ENCODE results near the gene SLC25A33. TPM values are rescaled to one million over a fixed set of nuclear protein-coding genes. Genes with fewer than 3 reads are reported as not detected.
A peak's percentile ranks its signal among the peaks of the same experiment; 100 is the strongest.

The SLC25A33 gene
- total RNA-seq, 1 experiment from 2014 or later: 11.2 TPM

- no peak for DNase-seq (ENCODE audit: low read depth)
Observed at GRCh38 chr1:9586147-9586766, 47.0 kb downstream of the SLC25A33 start.

GRCh38 chr1:9588551-9589143, 49.4 kb downstream of the SLC25A33 start, which contains the start of gene TMEM201:
Gene TMEM201, plus strand, starts transcription at chr1:9588911. Its CDS starts 20 bp downstream, at chr1:9588931.
- DNase-seq (ENCODE audit: low read depth): peak; percentile 79

GRCh38 chr1:9589144-9589718, 50.0 kb downstream of the SLC25A33 start:
- DNase-seq (ENCODE audit: low read depth): peak; percentile 24

- DNase-seq (ENCODE audit: low read depth): peak; percentile 52
Observed at GRCh38 chr1:9589719-9590157, 50.5 kb downstream of the SLC25A33 start.

- no peak for DNase-seq (ENCODE audit: low read depth)
Observed at GRCh38 chr1:9590201-9590600, 50.9 kb downstream of the SLC25A33 start.

- DNase-seq (ENCODE audit: low read depth): no peak
Observed at GRCh38 chr1:9590945-9591668, 51.8 kb downstream of the SLC25A33 start.

GRCh38 chr1:9591669-9592509, 52.6 kb downstream of the SLC25A33 start:
- DNase-seq (ENCODE audit: low read depth): no peak

- no peak for DNase-seq (ENCODE audit: low read depth)
Observed at GRCh38 chr1:9592510-9593075, 53.3 kb downstream of the SLC25A33 start.

- no peak for DNase-seq (ENCODE audit: low read depth)
Observed at GRCh38 chr1:9593147-9593491, 53.9 kb downstream of the SLC25A33 start.

- DNase-seq (ENCODE audit: low read depth): peak; percentile 71
Observed at GRCh38 chr1:9593492-9594465, 54.5 kb downstream of the SLC25A33 start.

- no peak for DNase-seq (ENCODE audit: low read depth)
Observed at GRCh38 chr1:9594471-9595155, 55.3 kb downstream of the SLC25A33 start.

- no peak for DNase-seq (ENCODE audit: low read depth)
Observed at GRCh38 chr1:9595156-9595967, 56.1 kb downstream of the SLC25A33 start.

- no peak for DNase-seq (ENCODE audit: low read depth)
Observed at GRCh38 chr1:9595968-9596340, 56.7 kb downstream of the SLC25A33 start.

GRCh38 chr1:9596415-9597123, 57.3 kb downstream of the SLC25A33 start:
- DNase-seq (ENCODE audit: low read depth): no peak

GRCh38 chr1:9597361-9598315, 58.4 kb downstream of the SLC25A33 start:
- no peak for DNase-seq (ENCODE audit: low read depth)

GRCh38 chr1:9598316-9598700, 59.0 kb downstream of the SLC25A33 start:
- DNase-seq (ENCODE audit: low read depth): no peak

All from HT1080 (cell line).